GM18907 (cell line): ENCODE measurements around the gene CCDC160.
"Not testable (repeated sequence)": the region's sequence is repeated elsewhere in the genome, so short reads cannot be mapped to it uniquely, and the experiment has no call there.

ENCODE experiments used
- ATAC-seq: cut with Tn5 transposase; IDR thresholded peaks from one replicate; pipeline ENCODE4 v1.9.1; 2021; ENCODE audit warnings: mild to moderate bottlenecking, moderate library complexity; ENCODE audit not compliant: unreplicated experiment

The CCDC160 gene

GRCh38 chrX:134236626-134237614 is at the start of gene CCDC160:
Gene CCDC160, plus strand, starts transcription at chrX:134237182. Its CDS starts 7,619 bp downstream, at chrX:134244801.
- ATAC-seq = peak; percentile 77

- ATAC-seq = no peak
Measured at GRCh38 chrX:134191281-134191680, 45.7 kb upstream of the CCDC160 start.

- ATAC-seq = no peak
Measured at GRCh38 chrX:134194915-134195314, 42.1 kb upstream of the CCDC160 start.

GRCh38 chrX:134202561-134202960 is 34.4 kb upstream of the CCDC160 start:
- ATAC-seq = no peak

GRCh38 chrX:134206221-134206620 is 30.8 kb upstream of the CCDC160 start:
- no peak for ATAC-seq

GRCh38 chrX:134210465-134210864 is 26.5 kb upstream of the CCDC160 start:
- ATAC-seq = no peak

GRCh38 chrX:134235236-134235635 is 1.7 kb upstream of the CCDC160 start:
- ATAC-seq = no peak

- not testable (repeated sequence) for ATAC-seq
Measured at GRCh38 chrX:134238144-134238543, 1.2 kb downstream of the CCDC160 start.

GRCh38 chrX:134239016-134239415 is 2.0 kb downstream of the CCDC160 start:
- ATAC-seq = no peak

GRCh38 chrX:134240209-134240608 is 3.2 kb downstream of the CCDC160 start:
- ATAC-seq = no peak

GRCh38 chrX:134241960-134242619 is 5.1 kb downstream of the CCDC160 start:
- no peak for ATAC-seq

- no peak for ATAC-seq
Measured at GRCh38 chrX:134244043-134244442, 7.1 kb downstream of the CCDC160 start.

- no peak for ATAC-seq
Measured at GRCh38 chrX:134246282-134246681, 9.3 kb downstream of the CCDC160 start.

GRCh38 chrX:134247492-134247891 is 10.5 kb downstream of the CCDC160 start:
- no peak for ATAC-seq

- ATAC-seq = no peak
Measured at GRCh38 chrX:134249241-134249640, 12.3 kb downstream of the CCDC160 start.

GRCh38 chrX:134251241-134251640 is 14.3 kb downstream of the CCDC160 start:
- ATAC-seq = no peak

GRCh38 chrX:134254511-134254910 is 17.5 kb downstream of the CCDC160 start:
- ATAC-seq = no peak

GRCh38 chrX:134255555-134255954 is 18.6 kb downstream of the CCDC160 start:
- ATAC-seq = no peak

GRCh38 chrX:134256684-134257083 is 19.7 kb downstream of the CCDC160 start:
- ATAC-seq = no peak

GRCh38 chrX:134258202-134258601 is 21.2 kb downstream of the CCDC160 start:
- ATAC-seq = no peak

- ATAC-seq = not testable (repeated sequence)
Measured at GRCh38 chrX:134285934-134286333, 49.0 kb downstream of the CCDC160 start.

GRCh38 chrX:134287346-134287745 is 50.4 kb downstream of the CCDC160 start:
- no peak for ATAC-seq
